Caki2 (cell line): ENCODE results near the gene TM7SF2. TPM values are rescaled to one million over a fixed set of nuclear protein-coding genes. Genes with fewer than 3 reads are reported as not detected.
"Not testable (repeated sequence)": the region's sequence is repeated elsewhere in the genome, so short reads cannot be mapped to it uniquely, and the experiment has no call there.

Experiments
- DNase-seq: peaks from one replicate; pipeline ENCODE4 v3.0.0-alpha.2; 2015; ENCODE audit warnings: low read depth
- in situ Hi-C: cut with HindIII; loops from 2 replicates; pipeline ENCODE4 v1.10.0; 2016; ENCODE audit warnings: low sequenced_read_pairs, low pct_unique_long_range_greater_than_20kb, mixed read lengths
- total RNA-seq: library from RNA; depleted of rRNA; stranded (reverse); fragments of >200 nt; shearing (Covaris generic); gene quantifications from 2 replicates; pipeline ENCODE4 v1.2.3, GENCODE V29; 2014; ENCODE audit warnings: low replicate concordance

The TM7SF2 gene
- total RNA-seq, 1 experiment from 2014 or later = 19.1 TPM

GRCh38 chr11:65110354-65110861, 1.3 kb upstream of the TM7SF2 start:
- DNase-seq = peak; percentile 80
- in situ Hi-C loops = no loop called here

- no peak for DNase-seq
- in situ Hi-C loops = no loop called here
Observed at GRCh38 chr11:65111159-65111743, 421 bp upstream of the TM7SF2 start.

- in situ Hi-C loops = no loop called here
Observed at GRCh38 chr11:65112546-65113360, 1.1 kb downstream of the TM7SF2 start.

GRCh38 chr11:65113361-65113756, 1.7 kb downstream of the TM7SF2 start:
- in situ Hi-C loops = no loop called here
- peak; percentile 29 for DNase-seq

More at GRCh38 chr11:65112546-65113360, 1.1 kb downstream of the TM7SF2 start:
- no peak for DNase-seq

GRCh38 chr11:65113839-65114238, 2.2 kb downstream of the TM7SF2 start:
- DNase-seq = no peak
- in situ Hi-C loops = no loop called here

GRCh38 chr11:65114538-65115171, 3.0 kb downstream of the TM7SF2 start:
- in situ Hi-C loops = no loop called here
- DNase-seq = no peak

- in situ Hi-C loops = no loop called here
Observed at GRCh38 chr11:65115361-65116082, 3.9 kb downstream of the TM7SF2 start.

GRCh38 chr11:65116370-65117205, 4.9 kb downstream of the TM7SF2 start:
- DNase-seq = no peak
- in situ Hi-C loops = no loop called here

More at GRCh38 chr11:65115361-65116082, 3.9 kb downstream of the TM7SF2 start:
- no peak for DNase-seq

- in situ Hi-C loops = no loop called here
- peak; percentile 96 for DNase-seq
Observed at GRCh38 chr11:65117206-65118096, 5.8 kb downstream of the TM7SF2 start, which contains the start of gene ZNHIT2. TSS of gene ZNHIT2 (minus strand) at chr11:65117701. CDS start at chr11:65117653, 48 bp downstream.

- no peak for DNase-seq
- in situ Hi-C loops = no loop called here
Observed at GRCh38 chr11:65118097-65118837, 6.6 kb downstream of the TM7SF2 start.

- DNase-seq, in situ Hi-C loops: not testable (repeated sequence)
Observed at GRCh38 chr11:65118891-65119669, 7.4 kb downstream of the TM7SF2 start.

GRCh38 chr11:65119670-65119995, 8.0 kb downstream of the TM7SF2 start:
- no peak for DNase-seq
- in situ Hi-C loops = no loop called here

GRCh38 chr11:65120831-65121230, 9.2 kb downstream of the TM7SF2 start:
- in situ Hi-C loops = no loop called here
- DNase-seq = no peak

- DNase-seq = no peak
- in situ Hi-C loops = no loop called here
Observed at GRCh38 chr11:65121447-65121864, 9.8 kb downstream of the TM7SF2 start.

GRCh38 chr11:65121865-65122696, 10.4 kb downstream of the TM7SF2 start, which contains the start of the genes FAU and MRPL49:
TSS of gene FAU (minus strand) at chr11:65122134. CDS start at chr11:65121813, 321 bp downstream.
TSS of gene MRPL49 (plus strand) at chr11:65122321. CDS start at chr11:65122347, 26 bp downstream.
- in situ Hi-C loops = no loop called here
- DNase-seq = peak; percentile 89
